SK-N-SH (cell line): ENCODE data around the gene GMPR2. TPM values are rescaled to one million over a fixed set of nuclear protein-coding genes. Genes with fewer than 3 reads are reported as not detected.

Source experiments
- CTCF ChIA-PET: fragments of 300-600, 350-600 bp; formaldehyde crosslinking; extraction: SDS; loops from one replicate; lab custom pipeline; 2021; lab: Yijun Ruan, JAX
- POLR2A ChIA-PET: fragments of 350-600 bp; sonication (Branson Sonifier 250); formaldehyde crosslinking; extraction: SDS; loops from one replicate; lab custom pipeline; 2020; ENCODE audit warnings: antibody characterized with exemption, inconsistent platforms; lab: Yijun Ruan, JAX
- DNase-seq: peaks from one replicate; pipeline ENCODE4 v3.0.0; 2012
- H2AFZ ChIP-seq: fragments of 200-600 bp; sonication (generic); 2 replicates; pipeline ENCODE4 v1.8.1; 2016; ENCODE audit warnings: antibody characterized with exemption, mild to moderate bottlenecking, low read depth
- H3F3A ChIP-seq: fragments of 200-600 bp; sonication (generic); replicated peaks from 2 replicates; pipeline ENCODE3; 2016; ENCODE audit warnings: antibody characterized with exemption, mild to moderate bottlenecking; ENCODE audit not compliant: insufficient read depth
- H3K27ac ChIP-seq, 2 experiments: fragments of 200-500 bp in 1 of 2; fragments of 200-600 bp in 1 of 2; sonication (Bioruptor generic) in 1 of 2; sonication (generic), shearing (Covaris generic) in 1 of 2; 2 replicates each; pipeline versions ENCODE4 v1.5.1 to v1.6.1; 2014 to 2016; ENCODE audit warnings: low read depth in 2 of 2, inconsistent platforms in 1 of 2, low read length in 1 of 2, mild to moderate bottlenecking in 1 of 2, mixed read lengths in 1 of 2
- H3K27me3 ChIP-seq: fragments of 200-600 bp; sonication (generic), shearing (Covaris generic); 2 replicates; pipeline ENCODE4 v1.6.1; 2016; ENCODE audit warnings: mixed run types; ENCODE audit not compliant: insufficient read depth
- H3K36me3 ChIP-seq, 2 experiments: fragments of 200-500 bp in 1 of 2; fragments of 200-600 bp in 1 of 2; sonication (Bioruptor generic) in 1 of 2; sonication (generic) in 1 of 2; replicated peaks in 1 of 2; 2 replicates each; pipeline versions ENCODE3 to v1.5.1; 2014 to 2016; ENCODE audit warnings: low read length in 1 of 2, mild to moderate bottlenecking in 1 of 2; ENCODE audit not compliant: insufficient read depth in 2 of 2, control insufficient read depth in 1 of 2
- H3K4me1 ChIP-seq, 2 experiments: fragments of 200-500 bp in 1 of 2; fragments of 200-600 bp in 1 of 2; sonication (Bioruptor generic) in 1 of 2; sonication (generic), shearing (Covaris generic) in 1 of 2; 2 replicates each; pipeline versions ENCODE4 v1.5.1 to v1.6.1; 2014 to 2016; ENCODE audit warnings: low read depth in 1 of 2, low read length in 1 of 2, mixed run types in 1 of 2; ENCODE audit not compliant: insufficient read depth in 2 of 2, control insufficient read depth in 1 of 2
- H3K4me2 ChIP-seq: fragments of 200-600 bp; sonication (generic), shearing (Covaris generic); 2 replicates; pipeline ENCODE4 v1.6.1; 2017; ENCODE audit warnings: mixed run types
- H3K4me3 ChIP-seq, 2 experiments: fragments of 200-500 bp in 1 of 2; fragments of 200-600 bp in 1 of 2; sonication (Bioruptor generic) in 1 of 2; sonication (generic), shearing (Covaris generic) in 1 of 2; 2 replicates each; pipeline versions ENCODE4 v1.5.1 to v1.8.1; 2014 to 2016; ENCODE audit warnings: low read depth in 2 of 2, inconsistent platforms in 1 of 2, low read length in 1 of 2, mild to moderate bottlenecking in 1 of 2, mixed read lengths in 1 of 2, moderate library complexity in 1 of 2
- H3K79me2 ChIP-seq: fragments of 200-600 bp; sonication (generic); 2 replicates; pipeline ENCODE4 v1.8.1; 2017; ENCODE audit warnings: mild to moderate bottlenecking; ENCODE audit not compliant: insufficient read depth
- H3K9ac ChIP-seq: fragments of 200-600 bp; sonication (generic); 2 replicates; pipeline ENCODE4 v1.6.1; 2017; ENCODE audit warnings: mixed run types
- H3K9me2 ChIP-seq: fragments of 200-600 bp; sonication (generic); 2 replicates; pipeline ENCODE4 v1.6.1; 2017; ENCODE audit warnings: mixed run types
- H3K9me3 ChIP-seq: fragments of 200-600 bp; sonication (generic); 2 replicates; pipeline ENCODE4 v1.6.1; 2017; ENCODE audit warnings: mixed run types, mild to moderate bottlenecking, moderate library complexity
- H4K20me1 ChIP-seq: fragments of 200-600 bp; sonication (generic); 2 replicates; pipeline ENCODE4 v1.6.1; 2017; ENCODE audit warnings: mild to moderate bottlenecking, mixed run types; ENCODE audit not compliant: insufficient read depth
- CHD2 ChIP-seq: fragments of 150-350 bp; IDR thresholded peaks from 2 replicates; pipeline ENCODE4 v1.6.1; 2018; ENCODE audit warnings: low read length; ENCODE audit not compliant: partially characterized antibody
- CTCF ChIP-seq: fragments of 200-600 bp; sonication (generic); IDR thresholded peaks from 2 replicates; pipeline ENCODE4 v1.6.1; 2017; ENCODE audit warnings: antibody characterized with exemption, mild to moderate bottlenecking, moderate library complexity
- ELF1 ChIP-seq: IDR thresholded peaks from 2 replicates; pipeline ENCODE4 v1.4.0; 2012
- EP300 ChIP-seq, 2 experiments: IDR thresholded peaks; 2 replicates each; pipeline versions ENCODE4 v1.4.0 to v1.6.1; 2012; ENCODE audit warnings: borderline replicate concordance in 1 of 2, low read depth in 1 of 2, low read length in 1 of 2
- FOSL2 ChIP-seq: IDR thresholded peaks from 2 replicates; pipeline ENCODE4 v1.4.0; 2012; ENCODE audit warnings: low read depth, mild to moderate bottlenecking, moderate library complexity, borderline replicate concordance
- FOXJ3 ChIP-seq: sonication (generic); formaldehyde crosslinking; IDR thresholded peaks from 2 replicates; pipeline ENCODE4 v1.5.1; 2020; ENCODE audit warnings: mild to moderate bottlenecking, missing genetic modification reagents
- JUND ChIP-seq: IDR thresholded peaks from 2 replicates; pipeline ENCODE4 v1.4.0; 2012
- MEF2A ChIP-seq: IDR thresholded peaks from 2 replicates; pipeline ENCODE4 v1.4.0; 2012; ENCODE audit warnings: low read depth, borderline replicate concordance
- NFIC ChIP-seq: IDR thresholded peaks from 2 replicates; pipeline ENCODE4 v1.4.0; 2012; ENCODE audit warnings: borderline replicate concordance
- NRF1 ChIP-seq: IDR thresholded peaks from 2 replicates; pipeline ENCODE4 v1.6.1; 2012; ENCODE audit warnings: low read depth, mild to moderate bottlenecking, low read length
- RCOR1 ChIP-seq: fragments of 150-350 bp; IDR thresholded peaks from 2 replicates; pipeline ENCODE4 v1.6.1; 2017; ENCODE audit warnings: antibody characterized with exemption, low read length
- RFX5 ChIP-seq: IDR thresholded peaks from 2 replicates; pipeline ENCODE4 v1.6.1; 2012; ENCODE audit warnings: mild to moderate bottlenecking, improper control_type of control experiment, low read length
- RXRA ChIP-seq: IDR thresholded peaks from 2 replicates; pipeline ENCODE4 v1.4.0; 2012; ENCODE audit warnings: low read depth, mild to moderate bottlenecking, borderline replicate concordance
- SIN3A ChIP-seq: IDR thresholded peaks from 2 replicates; pipeline ENCODE4 v1.6.1; 2012; ENCODE audit warnings: low read depth, mild to moderate bottlenecking, low read length, moderate library complexity, borderline replicate concordance
- TAF1 ChIP-seq: IDR thresholded peaks from 2 replicates; pipeline ENCODE4 v1.6.1; 2012; ENCODE audit warnings: low read depth, mild to moderate bottlenecking, low read length, moderate library complexity, borderline replicate concordance
- TCF12 ChIP-seq: IDR thresholded peaks from 2 replicates; pipeline ENCODE4 v1.4.0; 2012
- TEAD4 ChIP-seq: IDR thresholded peaks from 2 replicates; pipeline ENCODE4 v1.4.0; 2012; ENCODE audit warnings: mild to moderate bottlenecking, borderline replicate concordance; ENCODE audit not compliant: insufficient read depth
- YY1 ChIP-seq: IDR thresholded peaks from 2 replicates; pipeline ENCODE4 v1.4.0; 2012; ENCODE audit warnings: low read depth, mild to moderate bottlenecking
- WGBS: methylation state at CpG from one replicate; pipeline ENCODE4 v1.1.6; 2017; ENCODE audit warnings: low lambda C conversion rate; 5-methylcytosine and 5-hydroxymethylcytosine counted together
- polyA plus RNA-seq, 3 experiments: library from polyadenylated mRNA; depleted of rRNA; stranded (reverse); fragments of >200 nt; gene quantifications; 2 replicates each; pipeline ENCODE4 v1.2.3, GENCODE V29; 2012
- TF ChIP-seq, protein P1 (sequence below): fragments of 150-350 bp; IDR thresholded peaks from 2 replicates; pipeline ENCODE4 v1.6.1; 2016; ENCODE audit warnings: mild to moderate bottlenecking, low read depth, low read length
- TF ChIP-seq, protein P2 (sequence below): IDR thresholded peaks from 2 replicates; pipeline ENCODE4; 2012

Gene GMPR2
- polyA plus RNA-seq, 1 of the 3 experiments (the other 2 are of a cell fraction): 97.0 TPM

DNA sequence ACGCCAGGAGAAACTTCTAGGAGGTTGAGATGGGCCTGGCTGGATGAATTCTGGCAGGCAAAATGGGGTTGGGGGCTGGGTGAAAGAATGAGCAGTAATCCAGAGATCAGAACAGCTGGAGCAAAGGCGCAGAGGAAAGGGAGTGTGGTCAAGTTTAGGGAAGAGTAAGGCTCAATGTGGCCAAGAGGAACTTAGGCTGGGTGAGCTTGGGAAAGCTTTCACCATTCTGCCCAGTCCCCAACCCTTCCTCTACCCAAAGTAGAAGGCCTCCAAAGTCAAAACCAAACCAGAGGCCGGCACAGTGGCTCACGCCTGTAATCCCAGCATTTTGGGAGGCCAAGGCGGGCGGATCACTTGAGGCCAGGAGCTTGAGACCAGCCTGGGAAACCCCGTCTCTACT is 48.9 kb downstream of the GMPR2 start:
- POLR2A ChIA-PET: no interaction called here
- DNase-seq: no peak
- Histone ChIP-seq H3K79me2 (no peaks in the 10 kb centered on the region), H3K36me3 (no peaks in the 10 kb centered on the region), H3K9me3 (no peaks in the 10 kb centered on the region), H3K27me3 (no peaks in the 10 kb centered on the region), H3F3A (no peaks in the 10 kb centered on the region), H3K4me2 (no peak overlapping the region), H4K20me1 (no peaks in the 10 kb centered on the region), H3K9me2 (no peaks in the 10 kb centered on the region), H3K4me3 (no peak overlapping the region), H3K4me1 (peaks cover 0 to 10% of the 10 kb centered on the region in 2 experiments; a peak in 1 of 4 replicates), H2AFZ (no peak overlapping the region), H3K27ac (no peak overlapping the region), H3K9ac (no peak overlapping the region)
- TF ChIP-seq TAF1: no peak
- 87% methylated on average over 7 of the region's 7 CpGs for whole genome bisulfite sequencing
- CTCF ChIA-PET: interaction anchor here (1.0 to 8.9 kb wide), 6 partner anchors 10 to 150 kb away, joined by 3 to 87 read pairs (median 14); partner anchors contain the start of genes CIDEB, DHRS1, NOP9 and RABGGTA

GRCh38 chr14:24282736-24283135 is 50.0 kb downstream of the GMPR2 start:
- H3K79me2 ChIP-seq: no peaks in the 10 kb centered on the region
- no peaks in the 10 kb centered on the region for H3F3A ChIP-seq
- TF ChIP-seq YY1 (no peak), MEF2A (no peak), EP300 (IDR thresholded peaks at IDR 0.05; ENCODE audit: borderline replicate concordance in 1 of 2, low read depth in 1 of 2, low read length in 1 of 2) (no peak), TAF1 (no peak), SIN3A (no peak), TCF12 (no peak), NRF1 (no peak), FOXJ3 (CRISPR knock-in tag) (no peak), CTCF (no peak), TEAD4 (no peak), JUND (no peak), CHD2 (no peak), RXRA (no peak), ELF1 (no peak), RFX5 (no peak), NFIC (no peak), FOSL2 (no peak), RCOR1 (no peak)
- TF ChIP-seq, protein P1, sequence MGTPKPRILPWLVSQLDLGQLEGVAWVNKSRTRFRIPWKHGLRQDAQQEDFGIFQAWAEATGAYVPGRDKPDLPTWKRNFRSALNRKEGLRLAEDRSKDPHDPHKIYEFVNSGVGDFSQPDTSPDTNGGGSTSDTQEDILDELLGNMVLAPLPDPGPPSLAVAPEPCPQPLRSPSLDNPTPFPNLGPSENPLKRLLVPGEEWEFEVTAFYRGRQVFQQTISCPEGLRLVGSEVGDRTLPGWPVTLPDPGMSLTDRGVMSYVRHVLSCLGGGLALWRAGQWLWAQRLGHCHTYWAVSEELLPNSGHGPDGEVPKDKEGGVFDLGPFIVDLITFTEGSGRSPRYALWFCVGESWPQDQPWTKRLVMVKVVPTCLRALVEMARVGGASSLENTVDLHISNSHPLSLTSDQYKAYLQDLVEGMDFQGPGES: no peak
- TF ChIP-seq, protein P2, sequence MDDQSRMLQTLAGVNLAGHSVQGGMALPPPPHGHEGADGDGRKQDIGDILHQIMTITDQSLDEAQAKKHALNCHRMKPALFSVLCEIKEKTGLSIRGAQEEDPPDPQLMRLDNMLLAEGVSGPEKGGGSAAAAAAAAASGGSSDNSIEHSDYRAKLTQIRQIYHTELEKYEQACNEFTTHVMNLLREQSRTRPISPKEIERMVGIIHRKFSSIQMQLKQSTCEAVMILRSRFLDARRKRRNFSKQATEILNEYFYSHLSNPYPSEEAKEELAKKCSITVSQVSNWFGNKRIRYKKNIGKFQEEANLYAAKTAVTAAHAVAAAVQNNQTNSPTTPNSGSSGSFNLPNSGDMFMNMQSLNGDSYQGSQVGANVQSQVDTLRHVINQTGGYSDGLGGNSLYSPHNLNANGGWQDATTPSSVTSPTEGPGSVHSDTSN: no peak
- H3K27ac ChIP-seq: no peak overlapping the region
- no peaks in the 10 kb centered on the region for H3K27me3 ChIP-seq
- peaks cover 0 to 10% of the 10 kb centered on the region in 2 experiments; a peak in 1 of 4 replicates for H3K4me1 ChIP-seq
- H3K9me2 ChIP-seq: no peaks in the 10 kb centered on the region
- H4K20me1 ChIP-seq: no peaks in the 10 kb centered on the region
- H2AFZ ChIP-seq: no peak overlapping the region
- WGBS: 52% methylated on average over 3 of the region's 3 CpGs
- H3K9me3 ChIP-seq: no peaks in the 10 kb centered on the region
- no peak overlapping the region for H3K4me2 ChIP-seq
- ChIA-PET CTCF (interaction anchor here (2.0 to 8.9 kb wide), 4 partner anchors 9 to 40 kb away, joined by 10 to 87 read pairs (median 33); partner anchors contain the start of genes CIDEB, DHRS1, NOP9 and TINF2), POLR2A (interaction anchor here (1.2 kb wide), 2 partner anchors 12 to 41 kb away, joined by 4 to 5 read pairs; partner anchors contain the start of genes RABGGTA and TINF2)
- no peak for DNase-seq
- H3K4me3 ChIP-seq: no peak overlapping the region
- no peak overlapping the region for H3K9ac ChIP-seq
- no peaks in the 10 kb centered on the region for H3K36me3 ChIP-seq
